ENCODE data around the gene CCDC14.

DNA sequence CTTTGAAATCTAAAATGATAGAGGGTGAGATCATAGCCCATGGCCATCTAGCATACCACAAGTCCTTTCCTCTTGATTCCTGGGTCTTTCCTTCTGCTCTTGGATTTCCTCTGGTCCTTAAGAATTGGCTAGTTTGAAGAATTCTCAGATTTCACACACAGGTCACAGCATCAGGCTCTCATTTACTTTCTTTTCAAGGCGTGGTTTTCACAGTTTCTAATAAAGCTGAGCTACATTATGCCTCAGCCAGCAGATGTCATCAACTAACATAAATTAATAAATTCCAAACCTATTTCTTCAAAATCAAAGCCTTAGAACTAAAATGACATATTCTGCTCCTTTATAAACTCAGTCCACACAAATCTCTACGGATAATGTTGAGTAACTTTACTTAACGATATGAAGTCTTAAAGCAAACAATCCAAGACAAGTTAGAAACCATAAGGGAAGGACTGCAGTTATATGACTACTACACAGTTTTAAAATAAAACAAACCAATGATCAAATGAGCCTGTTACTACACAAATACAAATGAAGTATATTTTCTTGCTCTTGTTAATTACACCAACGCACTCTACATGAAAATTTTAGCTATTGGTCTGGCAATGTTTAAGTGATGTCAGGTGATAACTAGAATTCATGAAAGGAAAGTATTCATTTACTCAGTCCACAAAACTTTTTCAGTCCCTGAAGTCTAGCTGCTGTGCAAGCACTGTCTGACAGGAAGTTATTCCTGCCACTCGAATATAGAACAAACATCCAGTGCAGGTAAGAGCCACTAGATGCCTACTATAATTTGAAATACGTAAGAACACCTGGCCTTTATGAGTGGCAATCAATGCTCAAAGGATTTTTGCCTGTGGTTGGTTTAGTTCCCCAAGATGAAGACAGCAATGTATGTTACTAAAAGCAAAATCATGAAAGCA, 9.2 kb downstream of the CCDC14 start:
- no peak for TF ChIP-seq EZH2phosphoT487 (IDR thresholded peaks at IDR 0.05; ENCODE audit: borderline replicate concordance, low read length)
- TF ChIP-seq, protein P1, sequence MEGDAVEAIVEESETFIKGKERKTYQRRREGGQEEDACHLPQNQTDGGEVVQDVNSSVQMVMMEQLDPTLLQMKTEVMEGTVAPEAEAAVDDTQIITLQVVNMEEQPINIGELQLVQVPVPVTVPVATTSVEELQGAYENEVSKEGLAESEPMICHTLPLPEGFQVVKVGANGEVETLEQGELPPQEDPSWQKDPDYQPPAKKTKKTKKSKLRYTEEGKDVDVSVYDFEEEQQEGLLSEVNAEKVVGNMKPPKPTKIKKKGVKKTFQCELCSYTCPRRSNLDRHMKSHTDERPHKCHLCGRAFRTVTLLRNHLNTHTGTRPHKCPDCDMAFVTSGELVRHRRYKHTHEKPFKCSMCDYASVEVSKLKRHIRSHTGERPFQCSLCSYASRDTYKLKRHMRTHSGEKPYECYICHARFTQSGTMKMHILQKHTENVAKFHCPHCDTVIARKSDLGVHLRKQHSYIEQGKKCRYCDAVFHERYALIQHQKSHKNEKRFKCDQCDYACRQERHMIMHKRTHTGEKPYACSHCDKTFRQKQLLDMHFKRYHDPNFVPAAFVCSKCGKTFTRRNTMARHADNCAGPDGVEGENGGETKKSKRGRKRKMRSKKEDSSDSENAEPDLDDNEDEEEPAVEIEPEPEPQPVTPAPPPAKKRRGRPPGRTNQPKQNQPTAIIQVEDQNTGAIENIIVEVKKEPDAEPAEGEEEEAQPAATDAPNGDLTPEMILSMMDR (IDR thresholded peaks at IDR 0.05; ENCODE audit: low read depth, low read length, poor library complexity, severe bottlenecking) = no peak

All from DOHH2 (cell line).